Heart left ventricle (tissue), 16 donors: ENCODE results near the gene DNAJC5. TPM values are rescaled to one million over a fixed set of nuclear protein-coding genes. Genes with fewer than 3 reads are reported as not detected.

Experiments used
- ATAC-seq, 4 donors: fragments of 200-7000 bp; cut with Tn5 transposase; one replicate each; pipeline ENCODE4 v1.9.1; 2020 to 2022; ENCODE audit warnings: moderate library complexity in 4 of 4, mild to moderate bottlenecking in 3 of 4, moderate number of reproducible peaks in 1 of 4
- DNase-seq, 5 donors: peaks; one replicate each; pipeline ENCODE4 v3.0.0-alpha.2; 2020
- H3K27ac ChIP-seq, 12 donors: fragments of 200-600 bp; sonication (generic) in 4 of 12; one replicate each; pipeline versions ENCODE4 v1.5.0 to v1.8.0; 2016 to 2022; ENCODE audit warnings: mild to moderate bottlenecking in 2 of 12
- H3K27me3 ChIP-seq, 9 donors: fragments of 200-600 bp; sonication (generic) in 2 of 9; one replicate each; pipeline versions ENCODE4 v1.5.1 to v1.8.0; 2016 to 2022; ENCODE audit warnings: mild to moderate bottlenecking in 3 of 9
- H3K36me3 ChIP-seq, 9 donors: fragments of 200-600 bp; sonication (generic) in 2 of 9; one replicate each; pipeline versions ENCODE4 v1.5.0 to v1.8.0; 2018 to 2022; ENCODE audit warnings: mild to moderate bottlenecking in 2 of 9
- H3K4me1 ChIP-seq, 12 donors: fragments of 200-600 bp; sonication (generic) in 4 of 12; one replicate each; pipeline versions ENCODE4 v1.5.0 to v1.8.0; 2016 to 2022; ENCODE audit warnings: mild to moderate bottlenecking in 3 of 12
- H3K4me3 ChIP-seq, 12 donors: fragments of 200-600 bp; sonication (generic) in 4 of 12; one replicate each; pipeline versions ENCODE4 v1.5.0 to v1.8.0; 2017 to 2022; ENCODE audit warnings: mild to moderate bottlenecking in 9 of 12, moderate library complexity in 4 of 12
- H3K9me3 ChIP-seq, 12 donors: fragments of 200-600 bp; sonication (generic) in 4 of 12; one replicate each; pipeline versions ENCODE4 v1.5.0 to v1.8.0; 2016 to 2022; ENCODE audit warnings: mild to moderate bottlenecking in 1 of 12
- CTCF ChIP-seq, 12 donors: fragments of 200-600 bp; sonication (generic) in 4 of 12; IDR thresholded peaks; one replicate each; pipeline versions ENCODE4 v1.5.0 to v1.8.0; 2018 to 2022; ENCODE audit warnings: antibody characterized with exemption in 12 of 12, mild to moderate bottlenecking in 5 of 12
- POLR2A ChIP-seq, 2 donors: fragments of 450-650 bp; IDR thresholded peaks; one replicate each; pipeline ENCODE4 v1.6.1; 2017; ENCODE audit warnings: antibody characterized with exemption in 2 of 2, mild to moderate bottlenecking in 2 of 2, moderate library complexity in 2 of 2
- WGBS, 4 donors: extraction: QIAGEN DNeasy Blood & Tissue Kit in 2 of 4; methylation state at CpG; one replicate each; pipeline versions ENCODE4 v1.1.5 to v1.1.7; 2013 to 2018; 5-methylcytosine and 5-hydroxymethylcytosine counted together
- intact Hi-C, 10 donors: fragments of 100-400 bp; cut with DNase I; formaldehyde crosslinking; loops; one replicate each; pipeline versions ENCODE4 v1.11.1 to v1.14.2; 2022
- polyA plus RNA-seq, 2 donors: library from polyadenylated mRNA; stranded (reverse); fragments of 200-250 nt; gene quantifications; one replicate each; pipeline ENCODE4 v1.2.3, GENCODE V29; 2013
- total RNA-seq, 9 donors: library from RNA; depleted of rRNA in 2 of 9; stranded (reverse); fragments of >200 nt in 2 of 9; fragmentation: NEBNext Ultra II Directional in 3 of 9; extraction: Animal tissue kit (Norgen Biotek cat#: 25700) in 3 of 9; gene quantifications; one replicate each; pipeline versions ENCODE4 v1.1.0 to v1.2.4, GENCODE V29; 2016 to 2023
- donor health status: ischemic (EF 13 %, LVEDD 7.1; RV severe dilation, severe dysfunction).
- donor health status: healthy with polysubstance abuse.
- donor health status: DM: no; HTN: yes; CAD: no.
- donor health status: DM: no; HTN: no; CAD: no.
- donor health status: ischemic (EF 25% LVEDD 6.9; RV normal size, moderate dysfunction).
- donor health status: ischemic (EF 25% LVEDD 5.7; RV mildly dilated, moderate dysfunction).
- donor health status: healthy.
- donor health status: DM: yes; HTN: yes; CAD: no.
- donor health status: ischemic (EF 35%, LVEDD 5.7; RV mildly dilated, moderate dysfunction).
- donor health status: nonischemic (EF 11% LVEDD 7.7; RV severe dilation, severe dysfunction).
- donor health status: DM: yes; HTN: yes; CAD: no.
- donor health status: PGD.
- donor health status: ischemic (EF 29% LVEDD 5.4; RV normal size, mild dysfunction).
- donor health status: nonischemic (EF 23%, LVEDD 6.1; RV moderate dilation, normal function).

The DNAJC5 gene
- total and polyA plus RNA-seq, 11 donors: 21.1 to 57.1 (median 46.1) TPM

- 50 to 60% (median 51%) methylated on average over 11 to 13 of the region's 13 CpGs for WGBS, 4 donors
- ATAC-seq: no peak
- DNase-seq: no peak
- Histone ChIP-seq H3K27me3 (no peaks in the 10 kb centered on the region), H3K27ac (peak overlapping the region in 10 of 12 donors; percentile 31 to 98 (median 96)), H3K4me3 (peak overlapping the region in 5 of 12 donors; percentile 89 to 100 (median 96)), H3K36me3 (peaks cover 0 to 6% (median 0%) of the 10 kb centered on the region in 9 donors), H3K9me3 (no peaks in the 10 kb centered on the region), H3K4me1 (peaks cover 1 to 84% (median 70%) of the 10 kb centered on the region in 12 donors)
- intact Hi-C loops: loop anchor here in 1 of 10 donors (2.0 kb wide), 1 partner anchor 45 kb away; no protein-coding TSS in a partner anchor
- TF ChIP-seq CTCF (IDR thresholded peaks at IDR 0.05) (no peak), POLR2A (IDR thresholded peaks at IDR 0.05) (no peak)
These were observed 59.0 kb downstream of the DNAJC5 start for GRCh38 chr20:63953764-63954429.

GRCh38 chr20:63955281-63955826 is 60.4 kb downstream of the DNAJC5 start:
- peak in 3 of 5 donors; percentile 58 to 73 (median 58) for DNase-seq
- intact Hi-C loops: loop anchor here in 1 of 10 donors (2.0 kb wide), 1 partner anchor 47 kb away; no protein-coding TSS in a partner anchor
- peak overlapping the region; percentile 88 to 99 (median 98) for H3K27ac ChIP-seq
- H3K9me3 ChIP-seq: no peaks in the 10 kb centered on the region
- peak overlapping the region; percentile 58 to 100 (median 96) for H3K4me3 ChIP-seq
- no peaks in the 10 kb centered on the region for H3K27me3 ChIP-seq
- 0 to 1% (median 0%) methylated on average over 3 to 31 of the region's 31 CpGs for WGBS, 4 donors
- TF ChIP-seq CTCF (IDR thresholded peaks at IDR 0.05) (peak; percentile 18 to 64 (median 44)), POLR2A (IDR thresholded peaks at IDR 0.05) (no peak)
- H3K36me3 ChIP-seq: peaks cover 0 to 20% (median 7%) of the 10 kb centered on the region in 9 donors
- ATAC-seq: peak in 3 of 4 donors; percentile 18 to 32 (median 21)
- H3K4me1 ChIP-seq: peaks cover 0 to 70% (median 56%) of the 10 kb centered on the region in 12 donors

GRCh38 chr20:63955827-63956663 is 61.1 kb downstream of the DNAJC5 start, which contains the start of gene UCKL1:
UCKL1 (minus strand) TSS chr20:63956416; CDS start chr20:63956372, 44 bp downstream.
- Histone ChIP-seq H3K36me3 (peaks cover 0 to 22% (median 9%) of the 10 kb centered on the region in 9 donors), H3K9me3 (no peaks in the 10 kb centered on the region), H3K4me1 (peaks cover 0 to 63% (median 52%) of the 10 kb centered on the region in 12 donors), H3K4me3 (peak within 1 kb of the TSS; percentile 58 to 100 (median 96)), H3K27ac (peak within 1 kb of the TSS; percentile 88 to 99 (median 98)), H3K27me3 (no peaks in the 10 kb centered on the region)
- DNase-seq: peak; percentile 93 to 96 (median 95)
- intact Hi-C loops: loop anchor here in 1 of 10 donors (2.0 kb wide), 1 partner anchor 47 kb away; no protein-coding TSS in a partner anchor
- WGBS, 4 donors: 0 to 1% (median 0%) methylated on average over 38 to 105 of the region's 105 CpGs
- ATAC-seq: peak; percentile 56 to 85 (median 82)
- peak in 5 of 12 donors; percentile 1 to 27 (median 10) for TF ChIP-seq CTCF (IDR thresholded peaks at IDR 0.05)
- TF ChIP-seq POLR2A (IDR thresholded peaks at IDR 0.05): peak; percentile 31 to 91
